ENCODE measurements around the gene SYNE2.
"Not testable (repeated sequence)": the region's sequence is repeated elsewhere in the genome, so short reads cannot be mapped to it uniquely, and the experiment has no call there.

The SYNE2 gene

GRCh38 chr14:64208261-64208660 lies 355.5 kb downstream of the SYNE2 start:
- no peak for DNase-seq (ENCODE audit: low read depth)
- H3K4me3 ChIP-seq (ENCODE audit: low read depth, low read length) = no peak overlapping the region
- no peak for TF ChIP-seq CTCF (IDR thresholded peaks at IDR 0.05; ENCODE audit: insufficient read depth, low read depth, low read length, missing control alignments)

- H3K4me3 ChIP-seq (ENCODE audit: low read depth, low read length) = no peak overlapping the region
- DNase-seq (ENCODE audit: low read depth) = no peak
- TF ChIP-seq CTCF (IDR thresholded peaks at IDR 0.05; ENCODE audit: insufficient read depth, low read depth, low read length, missing control alignments) = no peak
These were observed 356.2 kb downstream of the SYNE2 start for GRCh38 chr14:64208981-64209380.

GRCh38 chr14:64209444-64210131 lies 356.8 kb downstream of the SYNE2 start:
- H3K4me3 ChIP-seq (ENCODE audit: low read depth, low read length) = no peak overlapping the region
- DNase-seq (ENCODE audit: low read depth) = peak; percentile 57
- no peak for TF ChIP-seq CTCF (IDR thresholded peaks at IDR 0.05; ENCODE audit: insufficient read depth, low read depth, low read length, missing control alignments)

- no peak for TF ChIP-seq CTCF (IDR thresholded peaks at IDR 0.05; ENCODE audit: insufficient read depth, low read depth, low read length, missing control alignments)
- no peak overlapping the region for H3K4me3 ChIP-seq (ENCODE audit: low read depth, low read length)
- DNase-seq (ENCODE audit: low read depth) = no peak
These were observed 357.4 kb downstream of the SYNE2 start for GRCh38 chr14:64210216-64210615.

GRCh38 chr14:64210912-64211311 lies 358.1 kb downstream of the SYNE2 start:
- not testable (repeated sequence) for DNase-seq (ENCODE audit: low read depth); H3K4me3 ChIP-seq (ENCODE audit: low read depth, low read length)

GRCh38 chr14:64212666-64213065 lies 359.9 kb downstream of the SYNE2 start:
- TF ChIP-seq CTCF (IDR thresholded peaks at IDR 0.05; ENCODE audit: insufficient read depth, low read depth, low read length, missing control alignments) = no peak
- H3K4me3 ChIP-seq (ENCODE audit: low read depth, low read length) = no peak overlapping the region
- no peak for DNase-seq (ENCODE audit: low read depth)

- no peak overlapping the region for H3K4me3 ChIP-seq (ENCODE audit: low read depth, low read length)
- no peak for TF ChIP-seq CTCF (IDR thresholded peaks at IDR 0.05; ENCODE audit: insufficient read depth, low read depth, low read length, missing control alignments)
- no peak for DNase-seq (ENCODE audit: low read depth)
These were observed 360.3 kb downstream of the SYNE2 start for GRCh38 chr14:64213086-64213485.

Measured in GM12865 (cell line).